PC-3 (cell line): ENCODE results near the gene UBN2. TPM values are rescaled to one million over a fixed set of nuclear protein-coding genes. Genes with fewer than 3 reads are reported as not detected.

Source experiments
- ATAC-seq: fragments of 200-7000 bp; cut with Tn5 transposase; 2 replicates; pipeline ENCODE4 v1.9.1; 2020; ENCODE audit warnings: mild to moderate bottlenecking, moderate library complexity
- BruUV-seq: library from RNA; stranded (reverse); fragments of 400-500 nt; replicated peaks from 2 replicates; lab custom pipeline; 2021; lab: Mats Ljungman, UMichigan
- CTCF ChIA-PET: fragments of 300-600 bp; sonication (Branson Sonifier 250); formaldehyde crosslinking; loops from one replicate; lab custom pipeline; 2022; ENCODE audit warnings: antibody characterized with exemption; lab: Charles Lee
- POLR2A ChIA-PET: fragments of 300-600 bp; sonication (Branson Sonifier 250); formaldehyde crosslinking; loops from one replicate; lab custom pipeline; 2022; ENCODE audit warnings: antibody characterized with exemption; ENCODE audit not compliant: unreplicated experiment; lab: Charles Lee
- DNase-seq: peaks from one replicate; pipeline ENCODE4 v3.0.0-alpha.2; 2015
- H2AFZ ChIP-seq: fragments of 300-600 bp; sonication (generic); 2 replicates; pipeline ENCODE4 v1.6.0; 2016; ENCODE audit warnings: antibody characterized with exemption, low read length
- H3F3A ChIP-seq: fragments of 300-600 bp; sonication (generic); one replicate; pipeline ENCODE4 v1.6.0; 2017; ENCODE audit warnings: antibody characterized with exemption, low read length, control low read depth, mild to moderate bottlenecking; ENCODE audit not compliant: unreplicated experiment
- H3K27ac ChIP-seq: fragments of 300-600 bp; sonication (generic); 2 replicates; pipeline ENCODE4 v1.5.1; 2016; ENCODE audit warnings: mild to moderate bottlenecking, low read length
- H3K27me3 ChIP-seq: fragments of 300-600 bp; sonication (generic); 2 replicates; pipeline ENCODE4 v1.6.1; 2016; ENCODE audit warnings: low read length, mixed read lengths
- H3K36me3 ChIP-seq: fragments of 300-600 bp; sonication (generic); 2 replicates; pipeline ENCODE4 v1.6.1; 2016; ENCODE audit warnings: low read depth, mixed run types, low read length, mixed read lengths
- H3K4me1 ChIP-seq: fragments of 300-600 bp; sonication (generic); 2 replicates; pipeline ENCODE4 v1.5.1; 2016; ENCODE audit warnings: low read length; ENCODE audit not compliant: insufficient read depth
- H3K4me2 ChIP-seq: fragments of 300-600 bp; sonication (generic); 2 replicates; pipeline ENCODE4 v1.6.0; 2016; ENCODE audit warnings: low read length
- H3K4me3 ChIP-seq: fragments of 300-600 bp; sonication (generic); 2 replicates; pipeline ENCODE4 v1.5.1; 2016; ENCODE audit warnings: mild to moderate bottlenecking, low read length, mixed read lengths
- H3K79me2 ChIP-seq: fragments of 300-600 bp; sonication (generic); 2 replicates; pipeline ENCODE4 v1.6.1; 2017; ENCODE audit warnings: low read length, mixed read lengths
- H3K9ac ChIP-seq: fragments of 300-600 bp; sonication (generic); 2 replicates; pipeline ENCODE4 v1.6.0; 2016; ENCODE audit warnings: mild to moderate bottlenecking, low read length
- H3K9me2 ChIP-seq: fragments of 300-600 bp; sonication (generic); replicated peaks from 2 replicates; pipeline ENCODE4 v1.6.1; 2016; ENCODE audit warnings: mixed run types, low read length, mixed read lengths
- H3K9me3 ChIP-seq: fragments of 300-600 bp; sonication (generic); 2 replicates; pipeline ENCODE4 v1.6.1; 2016; ENCODE audit warnings: low read length, mixed read lengths
- H4K20me1 ChIP-seq: fragments of 300-600 bp; sonication (generic); 2 replicates; pipeline ENCODE4 v1.6.1; 2016; ENCODE audit warnings: low read length, mixed read lengths
- CTCF ChIP-seq: fragments of 300-600 bp; sonication (generic); conservative IDR thresholded peaks from 2 replicates; pipeline ENCODE4 v1.5.1; 2017; ENCODE audit warnings: antibody characterized with exemption, low read depth, mild to moderate bottlenecking, low read length
- EZH2 ChIP-seq: fragments of 300-600 bp; sonication (generic); IDR thresholded peaks from one replicate; pipeline ENCODE4 v1.6.1; 2017; ENCODE audit warnings: antibody characterized with exemption, mild to moderate bottlenecking, low read length; ENCODE audit not compliant: unreplicated experiment
- EZH2phosphoT487 ChIP-seq: fragments of 300-600 bp; sonication (generic); IDR thresholded peaks from 2 replicates; pipeline ENCODE4 v1.6.1; 2018; ENCODE audit warnings: mild to moderate bottlenecking, antibody characterized with exemption, low read length, borderline replicate concordance
- intact Hi-C: fragments of 100-400 bp; cut with micrococcal nuclease; formaldehyde crosslinking; loops from 2 replicates; pipeline ENCODE4 v1.9.0; 2023
- total RNA-seq: library from RNA; depleted of rRNA; stranded (reverse); fragments of >200 nt; gene quantifications from 2 replicates; pipeline ENCODE4 v1.2.3, GENCODE V29; 2014

The UBN2 gene
- total RNA-seq, 1 experiment from 2014 or later: 2.2 TPM

- H3K36me3 ChIP-seq: no peaks in the 10 kb centered on the region
- DNase-seq: peak; percentile 24
- H3F3A ChIP-seq: no peaks in the 10 kb centered on the region
- no peaks in the 10 kb centered on the region for H3K9me2 ChIP-seq
- BruUV-seq: no TSS peak
- peaks cover 40% of the 10 kb centered on the region for H3K79me2 ChIP-seq
- H4K20me1 ChIP-seq: peaks cover 19% of the 10 kb centered on the region; the same call in 1 of the 2 replicates
- no peak for TF ChIP-seq EZH2phosphoT487
- no peak for TF ChIP-seq EZH2
- TF ChIP-seq CTCF: no peak
- ChIA-PET POLR2A (interaction anchor here (0.6 kb wide), 1 partner anchor 103 kb away, joined by 6 read pairs; no protein-coding TSS in a partner anchor), CTCF (no interaction called here)
- intact Hi-C loops: loop anchor here (1.0 to 10.0 kb wide), 2 partner anchors 98 to 123 kb away; partner anchors contain the start of gene LUC7L2
- ATAC-seq: peak; percentile 3
- H2AFZ ChIP-seq: peak overlapping the region; percentile 100
- peak overlapping the region; percentile 95 for H3K4me2 ChIP-seq
- no peaks in the 10 kb centered on the region for H3K9me3 ChIP-seq
- peak overlapping the region; percentile 100 for H3K4me3 ChIP-seq
- peaks cover 27% of the 10 kb centered on the region for H3K4me1 ChIP-seq
- peak overlapping the region; percentile 85 for H3K9ac ChIP-seq
- H3K27ac ChIP-seq: peak overlapping the region; percentile 37; the same call in 1 of the 2 replicates
- H3K27me3 ChIP-seq: no peaks in the 10 kb centered on the region
These were observed 708 bp downstream of the UBN2 start for GRCh38 chr7:139231513-139232376.

- no peak for DNase-seq
- CTCF ChIA-PET: no interaction called here
- no TSS peak for BruUV-seq
These were observed 1.3 kb downstream of the UBN2 start for GRCh38 chr7:139232377-139232717.

More at GRCh38 chr7:139232377-139232717, 1.3 kb downstream of the UBN2 start:
- Histone ChIP-seq H3K27me3 (no peaks in the 10 kb centered on the region), H3F3A (no peaks in the 10 kb centered on the region), H3K27ac (peak overlapping the region; percentile 37), H3K4me3 (peak overlapping the region; percentile 100), H4K20me1 (peaks cover 19% of the 10 kb centered on the region; the same call in 1 of the 2 replicates), H3K4me2 (peak overlapping the region; percentile 91), H3K9ac (peak overlapping the region; percentile 45), H3K9me2 (no peaks in the 10 kb centered on the region), H3K36me3 (no peaks in the 10 kb centered on the region), H2AFZ (peak overlapping the region; percentile 40), H3K79me2 (peaks cover 40% of the 10 kb centered on the region), H3K4me1 (peaks cover 27% of the 10 kb centered on the region), H3K9me3 (no peaks in the 10 kb centered on the region)
- POLR2A ChIA-PET: interaction anchor here (0.6 kb wide), 1 partner anchor 104 kb away, joined by 6 read pairs; no protein-coding TSS in a partner anchor
- peak; percentile 8 for ATAC-seq
- intact Hi-C loops: loop anchor here (10.0 kb wide), 1 partner anchor 122 kb away; the partner anchor contains the start of gene LUC7L2
- no peak for TF ChIP-seq EZH2
- TF ChIP-seq EZH2phosphoT487: no peak
- TF ChIP-seq CTCF: no peak
